Upper lobe of left lung (tissue), 4 donors: ENCODE data around the gene MX2.

ENCODE experiments used
- CTCF ChIP-seq, 6 experiments: fragments of 450-650 bp in 4 of 6; fragments of 200-600 bp in 2 of 6; sonication (generic) in 2 of 6; IDR thresholded peaks; one replicate each; pipeline ENCODE4 v1.5.1; 2016 to 2019; ENCODE audit warnings: antibody characterized with exemption in 6 of 6
- POLR2A ChIP-seq, 4 donors: fragments of 450-650 bp; IDR thresholded peaks; one replicate each; pipeline ENCODE4 v1.5.1; 2016 to 2017; ENCODE audit warnings: antibody characterized with exemption in 4 of 4, mild to moderate bottlenecking in 2 of 4

- TF ChIP-seq CTCF (IDR thresholded peaks at IDR 0.05) (no peak), POLR2A (IDR thresholded peaks at IDR 0.05) (no peak)
These were observed 56.6 kb downstream of the MX2 start for GRCh38 chr21:41418393-41418792.
